ENCODE data around the gene ERICH3. TPM values are rescaled to one million over a fixed set of nuclear protein-coding genes. Genes with fewer than 3 reads are reported as not detected.

Gene ERICH3
- total RNA-seq, 1 donor, result not detected

GRCh38 chr1:74592580-74593355 lies 80.8 kb downstream of the ERICH3 start:
- Histone ChIP-seq H3K36me3 (ENCODE audit: insufficient read depth, low read length) (no peaks in the 10 kb centered on the region), H3K9me3 (ENCODE audit: low read depth, low read length) (no peaks in the 10 kb centered on the region), H3K79me2 (ENCODE audit: insufficient read depth, low read length) (no peaks in the 10 kb centered on the region), H3K4me1 (ENCODE audit: insufficient read depth, low read length) (no peaks in the 10 kb centered on the region), H3K4me2 (ENCODE audit: insufficient read depth, low read length) (no peak overlapping the region), H3K27me3 (ENCODE audit: insufficient read depth, low read length) (no peaks in the 10 kb centered on the region), H3K27ac (ENCODE audit: low read depth, low read length) (no peak overlapping the region), H3K4me3 (ENCODE audit: insufficient read depth, low read length) (no peak overlapping the region), H2AFZ (ENCODE audit: low read length) (no peak overlapping the region), H4K20me1 (ENCODE audit: insufficient read depth, low read length) (no peaks in the 10 kb centered on the region)
- no peak for TF ChIP-seq CTCF (IDR thresholded peaks at IDR 0.05; ENCODE audit: extremely low read depth, low read depth, low read length)
- DNase-seq (ENCODE audit: insufficient read length, low spot score, missing footprints), result no peak

- Histone ChIP-seq H2AFZ (ENCODE audit: low read length) (no peak overlapping the region), H3K4me2 (ENCODE audit: insufficient read depth, low read length) (no peak overlapping the region), H3K79me2 (ENCODE audit: insufficient read depth, low read length) (no peaks in the 10 kb centered on the region), H3K9me3 (ENCODE audit: low read depth, low read length) (no peaks in the 10 kb centered on the region), H4K20me1 (ENCODE audit: insufficient read depth, low read length) (no peaks in the 10 kb centered on the region), H3K27ac (ENCODE audit: low read depth, low read length) (no peak overlapping the region), H3K4me3 (ENCODE audit: insufficient read depth, low read length) (no peak overlapping the region), H3K4me1 (ENCODE audit: insufficient read depth, low read length) (no peaks in the 10 kb centered on the region), H3K27me3 (ENCODE audit: insufficient read depth, low read length) (no peaks in the 10 kb centered on the region), H3K36me3 (ENCODE audit: insufficient read depth, low read length) (no peaks in the 10 kb centered on the region)
- no peak for DNase-seq (ENCODE audit: insufficient read length, low spot score, missing footprints)
- no peak for TF ChIP-seq CTCF (IDR thresholded peaks at IDR 0.05; ENCODE audit: extremely low read depth, low read depth, low read length)
These were observed 81.6 kb downstream of the ERICH3 start for GRCh38 chr1:74591949-74592348.

GRCh38 chr1:74590288-74590687 lies 83.3 kb downstream of the ERICH3 start:
- Histone ChIP-seq H4K20me1 (ENCODE audit: insufficient read depth, low read length) (no peaks in the 10 kb centered on the region), H3K27ac (ENCODE audit: low read depth, low read length) (no peak overlapping the region), H3K4me2 (ENCODE audit: insufficient read depth, low read length) (no peak overlapping the region), H3K79me2 (ENCODE audit: insufficient read depth, low read length) (no peaks in the 10 kb centered on the region), H3K36me3 (ENCODE audit: insufficient read depth, low read length) (no peaks in the 10 kb centered on the region), H3K4me1 (ENCODE audit: insufficient read depth, low read length) (no peaks in the 10 kb centered on the region), H2AFZ (ENCODE audit: low read length) (no peak overlapping the region), H3K27me3 (ENCODE audit: insufficient read depth, low read length) (no peaks in the 10 kb centered on the region), H3K4me3 (ENCODE audit: insufficient read depth, low read length) (no peak overlapping the region), H3K9me3 (ENCODE audit: low read depth, low read length) (no peaks in the 10 kb centered on the region)
- no peak for DNase-seq (ENCODE audit: insufficient read length, low spot score, missing footprints)
- TF ChIP-seq CTCF (IDR thresholded peaks at IDR 0.05; ENCODE audit: extremely low read depth, low read depth, low read length), result no peak

GRCh38 chr1:74587888-74588287 lies 85.7 kb downstream of the ERICH3 start:
- Histone ChIP-seq H3K4me1 (ENCODE audit: insufficient read depth, low read length) (no peaks in the 10 kb centered on the region), H2AFZ (ENCODE audit: low read length) (no peak overlapping the region), H3K4me3 (ENCODE audit: insufficient read depth, low read length) (no peak overlapping the region), H4K20me1 (ENCODE audit: insufficient read depth, low read length) (no peaks in the 10 kb centered on the region), H3K27ac (ENCODE audit: low read depth, low read length) (no peak overlapping the region), H3K27me3 (ENCODE audit: insufficient read depth, low read length) (no peaks in the 10 kb centered on the region), H3K36me3 (ENCODE audit: insufficient read depth, low read length) (no peaks in the 10 kb centered on the region), H3K9me3 (ENCODE audit: low read depth, low read length) (no peaks in the 10 kb centered on the region), H3K79me2 (ENCODE audit: insufficient read depth, low read length) (no peaks in the 10 kb centered on the region), H3K4me2 (ENCODE audit: insufficient read depth, low read length) (no peak overlapping the region)
- no peak for TF ChIP-seq CTCF (IDR thresholded peaks at IDR 0.05; ENCODE audit: extremely low read depth, low read depth, low read length)
- DNase-seq (ENCODE audit: insufficient read length, low spot score, missing footprints), result no peak

All from osteoblast (primary cell).